ENCODE data around the gene GPC2. TPM values are rescaled to one million over a fixed set of nuclear protein-coding genes. Genes with fewer than 3 reads are reported as not detected.
A peak's percentile ranks its signal among the peaks of the same experiment; 100 is the strongest.

The GPC2 gene
- total RNA-seq, 1 donor from 2014 or later = 106 TPM

DNA sequence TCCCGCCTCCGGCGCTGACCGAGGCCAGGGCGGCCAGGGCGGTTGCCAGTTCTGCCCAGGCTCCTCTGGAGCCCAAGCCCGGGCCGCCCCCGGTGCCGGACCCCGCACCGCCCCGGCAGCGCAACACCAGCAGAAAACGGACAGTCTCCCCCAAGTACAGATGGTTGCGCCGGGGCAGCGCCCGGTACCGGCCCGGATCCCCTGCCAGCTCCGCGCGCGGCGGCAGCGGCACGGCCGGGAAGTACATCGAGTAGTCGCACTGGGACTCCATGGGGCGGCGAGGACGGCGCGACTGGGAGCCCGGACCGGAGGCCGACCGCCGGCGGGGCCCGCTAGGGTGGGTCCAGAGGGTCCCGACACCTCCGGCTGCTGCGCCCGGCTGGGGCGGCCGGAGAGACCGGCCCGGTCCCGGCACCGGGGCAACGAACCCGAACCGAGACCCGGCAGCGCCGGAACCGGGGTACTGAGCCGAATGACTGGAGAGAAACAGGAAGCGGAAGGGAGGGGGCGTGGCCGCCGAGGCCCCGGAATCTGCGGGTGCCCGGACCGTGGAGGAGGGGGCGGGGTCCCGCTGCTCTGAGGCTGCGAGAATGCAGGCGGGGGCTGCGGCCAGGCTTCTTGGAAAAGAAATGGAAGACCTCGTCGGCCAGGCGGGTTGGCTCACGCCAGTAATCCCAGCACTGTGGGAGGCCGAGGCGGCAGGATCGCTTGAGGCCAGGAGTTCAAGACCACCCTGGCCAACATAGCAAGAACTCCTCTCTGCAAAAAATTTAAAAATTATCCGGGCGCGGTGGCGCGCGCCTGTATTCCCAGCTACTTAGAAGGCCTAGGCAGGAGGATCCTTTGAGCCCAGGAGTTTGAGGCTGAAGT is 18.7 kb downstream of the GPC2 start, which contains the start of gene TRAPPC14:
Gene TRAPPC14 (minus strand): TSS at position 495 of the 870 bp plus-strand sequence. CDS start 224 bp downstream, at position 271.
- H3K27ac Mint-ChIP-seq (ENCODE audit: unreplicated experiment) = peak within 1 kb of the TSS; percentile 85
- peak within 1 kb of the TSS; percentile 93 for H3K4me3 Mint-ChIP-seq
- H3K9me3 Mint-ChIP-seq = no peaks in the 10 kb centered on the region
- H3K36me3 Mint-ChIP-seq (ENCODE audit: low read depth) = no peaks in the 10 kb centered on the region
- no peaks in the 10 kb centered on the region for H3K27me3 Mint-ChIP-seq (ENCODE audit: low read depth)
- TF ChIP-seq, protein P1, sequence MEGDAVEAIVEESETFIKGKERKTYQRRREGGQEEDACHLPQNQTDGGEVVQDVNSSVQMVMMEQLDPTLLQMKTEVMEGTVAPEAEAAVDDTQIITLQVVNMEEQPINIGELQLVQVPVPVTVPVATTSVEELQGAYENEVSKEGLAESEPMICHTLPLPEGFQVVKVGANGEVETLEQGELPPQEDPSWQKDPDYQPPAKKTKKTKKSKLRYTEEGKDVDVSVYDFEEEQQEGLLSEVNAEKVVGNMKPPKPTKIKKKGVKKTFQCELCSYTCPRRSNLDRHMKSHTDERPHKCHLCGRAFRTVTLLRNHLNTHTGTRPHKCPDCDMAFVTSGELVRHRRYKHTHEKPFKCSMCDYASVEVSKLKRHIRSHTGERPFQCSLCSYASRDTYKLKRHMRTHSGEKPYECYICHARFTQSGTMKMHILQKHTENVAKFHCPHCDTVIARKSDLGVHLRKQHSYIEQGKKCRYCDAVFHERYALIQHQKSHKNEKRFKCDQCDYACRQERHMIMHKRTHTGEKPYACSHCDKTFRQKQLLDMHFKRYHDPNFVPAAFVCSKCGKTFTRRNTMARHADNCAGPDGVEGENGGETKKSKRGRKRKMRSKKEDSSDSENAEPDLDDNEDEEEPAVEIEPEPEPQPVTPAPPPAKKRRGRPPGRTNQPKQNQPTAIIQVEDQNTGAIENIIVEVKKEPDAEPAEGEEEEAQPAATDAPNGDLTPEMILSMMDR (conservative IDR thresholded peaks at IDR 0.05) = no peak
- H3K4me1 Mint-ChIP-seq = peaks cover 22% of the 10 kb centered on the region
- DNase-seq (ENCODE audit: low read depth, low spot score) = peak; percentile 92

DNA sequence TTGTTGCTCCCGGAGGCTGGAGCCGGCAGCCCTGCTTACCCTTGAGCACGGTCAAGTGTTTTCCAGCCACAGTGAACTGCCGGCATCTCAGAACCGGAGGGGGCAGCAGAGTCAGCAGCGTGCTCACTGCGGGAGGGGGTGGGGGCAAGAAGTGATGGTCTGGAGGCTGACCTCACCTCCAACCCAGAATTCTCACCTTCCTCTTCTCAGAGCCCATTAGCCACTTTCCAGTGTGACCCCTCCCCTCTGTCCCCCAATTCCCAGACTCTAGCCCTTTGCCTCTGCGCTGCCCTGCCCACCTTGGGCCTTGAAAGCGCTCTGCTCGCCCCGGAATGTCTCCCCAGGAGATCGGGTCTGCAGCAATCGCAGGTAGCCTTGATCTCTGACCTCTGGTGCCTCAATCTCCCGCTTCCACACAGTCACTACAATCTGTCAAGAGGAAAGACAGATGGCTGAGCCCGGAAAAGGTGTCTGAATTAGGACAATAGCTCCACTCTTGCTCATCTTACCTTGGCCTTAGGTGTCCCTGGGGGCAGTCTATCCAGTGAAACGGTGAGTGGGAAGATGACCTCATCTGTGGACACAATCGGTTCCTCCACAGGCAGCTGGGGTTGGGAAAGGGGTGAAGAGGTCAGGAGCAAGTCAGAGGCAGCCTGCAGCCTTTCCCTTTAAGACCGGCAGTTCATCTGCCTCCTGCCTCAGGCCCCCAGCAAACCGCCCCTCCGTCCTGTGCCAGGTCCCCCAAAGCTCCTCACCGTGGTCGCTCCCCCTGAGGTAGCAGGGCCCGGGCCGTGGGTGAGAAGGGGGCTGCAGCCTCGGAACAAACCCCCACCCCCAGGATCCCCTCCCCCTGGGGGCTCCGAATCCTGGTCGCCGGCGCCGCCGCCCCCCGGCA is 19.6 kb downstream of the GPC2 start:
- Mint-ChIP-seq H3K27ac (ENCODE audit: unreplicated experiment) (peak overlapping the region; percentile 85), H3K27me3 (ENCODE audit: low read depth) (no peaks in the 10 kb centered on the region), H3K36me3 (ENCODE audit: low read depth) (no peaks in the 10 kb centered on the region), H3K4me1 (peaks cover 23% of the 10 kb centered on the region), H3K9me3 (no peaks in the 10 kb centered on the region), H3K4me3 (peak overlapping the region; percentile 93)
- TF ChIP-seq, protein P1 (conservative IDR thresholded peaks at IDR 0.05) = no peak
- no peak for DNase-seq (ENCODE audit: low read depth, low spot score)

DNA sequence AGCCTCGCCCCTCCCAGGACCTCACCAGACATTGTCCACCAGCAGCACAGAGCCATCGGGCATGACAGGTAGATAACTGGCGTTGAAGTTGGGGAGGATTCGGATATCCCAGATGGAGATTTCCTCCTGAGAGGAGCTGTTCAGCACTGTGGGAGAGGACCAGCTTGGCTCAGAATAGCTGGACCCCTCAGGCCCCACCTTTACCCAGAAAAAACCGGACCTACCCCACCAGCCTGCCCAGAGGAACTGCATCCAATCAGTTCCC is 20.2 kb downstream of the GPC2 start:
- Mint-ChIP-seq H3K27ac (ENCODE audit: unreplicated experiment) (no peak overlapping the region), H3K9me3 (no peaks in the 10 kb centered on the region), H3K36me3 (ENCODE audit: low read depth) (peaks cover 3% of the 10 kb centered on the region), H3K27me3 (ENCODE audit: low read depth) (no peaks in the 10 kb centered on the region), H3K4me1 (peaks cover 27% of the 10 kb centered on the region), H3K4me3 (peak overlapping the region; percentile 93)
- TF ChIP-seq, protein P1 (conservative IDR thresholded peaks at IDR 0.05) = no peak
- no peak for DNase-seq (ENCODE audit: low read depth, low spot score)

DNA sequence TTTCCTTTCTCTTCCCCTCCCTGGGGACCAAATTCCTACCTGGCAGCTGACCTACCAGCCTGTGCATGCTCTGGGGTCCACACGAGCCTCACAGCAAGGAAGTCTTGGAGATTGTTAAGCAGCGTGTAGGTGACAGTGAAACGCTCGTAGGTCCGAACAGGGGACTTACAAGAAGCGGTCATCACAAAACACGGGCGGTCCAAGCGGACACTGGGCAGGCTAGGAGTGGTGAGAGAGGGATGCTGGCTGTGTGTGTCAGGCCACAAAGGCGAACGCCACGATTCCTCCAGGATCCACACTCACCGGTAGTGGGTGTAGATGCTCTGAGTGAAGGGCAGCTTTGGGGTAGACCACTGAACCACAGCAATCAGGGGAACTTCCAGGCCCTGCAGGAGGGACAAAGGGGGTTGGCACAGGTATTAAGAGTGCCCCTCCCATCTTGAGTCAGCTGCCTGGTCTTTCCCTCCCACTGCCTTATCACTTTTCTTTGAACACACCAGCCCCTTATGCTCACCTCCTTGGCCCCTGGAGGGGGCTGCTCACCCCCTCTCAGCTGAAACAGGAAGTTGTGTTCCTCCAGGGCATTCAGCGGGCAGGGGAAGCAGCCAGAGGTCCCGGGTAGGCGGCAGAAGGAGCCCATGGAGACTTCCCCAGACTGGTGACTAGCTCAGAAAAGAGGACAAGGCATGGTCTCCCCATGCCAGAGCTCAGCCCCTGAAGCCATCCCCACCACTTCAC is 20.7 kb downstream of the GPC2 start:
- H3K4me3 Mint-ChIP-seq = peak overlapping the region; percentile 93
- TF ChIP-seq, protein P1 (conservative IDR thresholded peaks at IDR 0.05) = no peak
- no peaks in the 10 kb centered on the region for H3K9me3 Mint-ChIP-seq
- no peaks in the 10 kb centered on the region for H3K27me3 Mint-ChIP-seq (ENCODE audit: low read depth)
- DNase-seq (ENCODE audit: low read depth, low spot score) = no peak
- H3K36me3 Mint-ChIP-seq (ENCODE audit: low read depth) = peaks cover 3% of the 10 kb centered on the region
- peaks cover 27% of the 10 kb centered on the region for H3K4me1 Mint-ChIP-seq
- peak overlapping the region; percentile 43 for H3K27ac Mint-ChIP-seq (ENCODE audit: unreplicated experiment)

All from neural crest cell (in vitro differentiated cells).